ENCODE measurements around the gene TANGO2.

DNA sequence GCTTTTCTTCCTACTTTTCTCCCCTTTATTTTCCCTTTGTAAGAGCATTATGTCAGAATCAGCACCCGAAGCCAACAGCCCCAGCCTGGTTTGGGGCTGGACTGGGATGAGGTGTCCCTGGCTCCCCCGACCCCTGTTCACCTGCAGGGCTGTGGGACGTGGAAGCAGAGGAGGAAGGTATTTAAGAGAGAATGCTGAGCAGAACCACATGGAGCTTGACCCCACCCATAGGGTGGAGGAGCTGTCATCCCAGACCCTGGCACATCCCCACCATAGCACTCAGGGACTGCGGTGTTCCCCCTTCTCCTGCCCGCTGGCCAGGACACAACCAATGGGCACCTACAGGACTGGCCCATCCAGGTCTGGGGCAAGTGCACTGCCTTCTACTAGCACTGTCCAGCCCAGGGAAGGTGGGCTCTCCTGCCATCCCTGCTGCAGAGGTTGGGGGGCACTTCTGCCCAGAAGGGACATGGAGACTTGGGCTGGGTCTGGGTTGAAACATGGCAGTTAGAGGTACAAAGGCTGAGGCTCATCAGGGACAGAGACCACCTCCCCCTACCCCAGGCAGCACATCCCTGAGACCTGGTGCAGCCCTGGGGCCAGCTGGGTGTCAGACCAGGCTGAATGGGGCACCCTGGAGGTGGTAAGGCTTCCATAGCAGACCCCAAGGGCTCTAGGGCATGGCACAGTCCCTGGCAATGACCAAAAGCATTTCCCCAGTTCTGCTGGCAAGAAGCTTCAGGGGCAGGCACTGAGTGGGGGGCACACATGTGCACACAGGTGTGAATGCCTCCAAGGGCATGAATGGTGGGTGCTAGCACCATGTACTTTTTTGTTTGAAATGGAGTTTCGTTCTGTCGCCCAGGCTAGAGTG lies 19.7 kb downstream of the TANGO2 start:
- peak; percentile 19 for TF ChIP-seq POLR2A (IDR thresholded peaks at IDR 0.05; ENCODE audit: low read length)
- no peak for TF ChIP-seq GATA1 (IDR thresholded peaks at IDR 0.05; ENCODE audit: low read depth, low read length)
